GM21360 (cell line): ENCODE measurements around the gene FAM9B.

ENCODE experiments used
- ATAC-seq: cut with Tn5 transposase; IDR thresholded peaks from one replicate; pipeline ENCODE4 v1.9.1; 2021; ENCODE audit warnings: mild to moderate bottlenecking, moderate library complexity; ENCODE audit not compliant: unreplicated experiment

The FAM9B gene

GRCh38 chrX:8981723-8982122 is 52.2 kb downstream of the FAM9B start:
- ATAC-seq: no peak

- no peak for ATAC-seq
Observed at GRCh38 chrX:8980756-8981155, 53.2 kb downstream of the FAM9B start.
